ENCODE data around the gene ZNF225. TPM values are rescaled to one million over a fixed set of nuclear protein-coding genes. Genes with fewer than 3 reads are reported as not detected.

ZNF225 gene
- total and polyA plus RNA-seq, 9 of the 15 experiments (the other 6 are each of a cell fraction or from before 2014, with no cell fraction given), result 1.4 to 4.2 (median 2.2) TPM

GRCh38 chr19:44093931-44094765 is 19.1 kb upstream of the ZNF225 start, which contains the start of gene ZNF224 (continued):
- TF ChIP-seq ZFP30 (CRISPR knock-in tag; IDR thresholded peaks at IDR 0.05; ENCODE audit: borderline replicate concordance) (no peak), AFF1 (IDR thresholded peaks at IDR 0.05; ENCODE audit: low read depth in 1 of 2, partially characterized antibody in 2 of 2) (peak in 1 of 2 experiments; percentile 96), ZNF668 (CRISPR knock-in tag; IDR thresholded peaks at IDR 0.05) (no peak), POLR2G (IDR thresholded peaks at IDR 0.05; ENCODE audit: low read depth, low read length) (peak; percentile 72), ZFP91 (CRISPR knock-in tag; IDR thresholded peaks at IDR 0.05) (no peak), E4F1 (CRISPR knock-in tag; IDR thresholded peaks at IDR 0.05; ENCODE audit: borderline replicate concordance) (no peak), VEZF1 (CRISPR knock-in tag; IDR thresholded peaks at IDR 0.05) (peak; percentile 58), ZNF518B (CRISPR knock-in tag; IDR thresholded peaks at IDR 0.05) (no peak), DEAF1 (CRISPR knock-in tag; IDR thresholded peaks at IDR 0.05) (no peak)

Measured in K562 (cell line).